ENCODE results near the gene RIPK4. TPM values are rescaled to one million over a fixed set of nuclear protein-coding genes. Genes with fewer than 3 reads are reported as not detected.

Gene RIPK4
- 3.5 TPM for polyA plus RNA-seq (2012; ENCODE audit: insufficient read depth, insufficient read length)

- H3K4me3 ChIP-seq (ENCODE audit: low read length): peak within 1 kb of the TSS; percentile 66
- DNase-seq (ENCODE audit: low read depth, low spot score): peak; percentile 56
Observed at GRCh38 chr21:41766883-41767605, at the start of gene RIPK4. Gene RIPK4, minus strand, starts transcription at chr21:41767052. Its CDS starts 11 bp downstream, at chr21:41767041.

- no peak overlapping the region for H3K4me3 ChIP-seq (ENCODE audit: low read length)
- DNase-seq (ENCODE audit: low read depth, low spot score): no peak
Observed at GRCh38 chr21:41815652-41816582, 49.1 kb upstream of the RIPK4 start.

GRCh38 chr21:41813226-41813625 lies 46.4 kb upstream of the RIPK4 start:
- no peak for DNase-seq (ENCODE audit: low read depth, low spot score)
- no peak overlapping the region for H3K4me3 ChIP-seq (ENCODE audit: low read length)

GRCh38 chr21:41812679-41813078 lies 45.8 kb upstream of the RIPK4 start:
- no peak overlapping the region for H3K4me3 ChIP-seq (ENCODE audit: low read length)
- DNase-seq (ENCODE audit: low read depth, low spot score): no peak

- no peak for DNase-seq (ENCODE audit: low read depth, low spot score)
- H3K4me3 ChIP-seq (ENCODE audit: low read length): no peak overlapping the region
Observed at GRCh38 chr21:41810597-41810932, 43.7 kb upstream of the RIPK4 start.

GRCh38 chr21:41809891-41810596 lies 43.2 kb upstream of the RIPK4 start:
- H3K4me3 ChIP-seq (ENCODE audit: low read length): no peak overlapping the region
- no peak for DNase-seq (ENCODE audit: low read depth, low spot score)

GRCh38 chr21:41808846-41809245 lies 42.0 kb upstream of the RIPK4 start:
- no peak overlapping the region for H3K4me3 ChIP-seq (ENCODE audit: low read length)
- no peak for DNase-seq (ENCODE audit: low read depth, low spot score)

- no peak for DNase-seq (ENCODE audit: low read depth, low spot score)
- no peak overlapping the region for H3K4me3 ChIP-seq (ENCODE audit: low read length)
Observed at GRCh38 chr21:41808094-41808493, 41.2 kb upstream of the RIPK4 start.

GRCh38 chr21:41806773-41807172 lies 39.9 kb upstream of the RIPK4 start:
- H3K4me3 ChIP-seq (ENCODE audit: low read length): no peak overlapping the region
- DNase-seq (ENCODE audit: low read depth, low spot score): no peak

- DNase-seq (ENCODE audit: low read depth, low spot score): no peak
- H3K4me3 ChIP-seq (ENCODE audit: low read length): no peak overlapping the region
Observed at GRCh38 chr21:41805643-41806042, 38.8 kb upstream of the RIPK4 start.

GRCh38 chr21:41805038-41805437 lies 38.2 kb upstream of the RIPK4 start:
- DNase-seq (ENCODE audit: low read depth, low spot score): no peak
- H3K4me3 ChIP-seq (ENCODE audit: low read length): no peak overlapping the region

GRCh38 chr21:41804381-41804780 lies 37.5 kb upstream of the RIPK4 start:
- no peak overlapping the region for H3K4me3 ChIP-seq (ENCODE audit: low read length)
- DNase-seq (ENCODE audit: low read depth, low spot score): no peak

GRCh38 chr21:41803316-41803715 lies 36.5 kb upstream of the RIPK4 start:
- H3K4me3 ChIP-seq (ENCODE audit: low read length): no peak overlapping the region
- DNase-seq (ENCODE audit: low read depth, low spot score): no peak

GRCh38 chr21:41802684-41803083 lies 35.8 kb upstream of the RIPK4 start:
- no peak overlapping the region for H3K4me3 ChIP-seq (ENCODE audit: low read length)
- DNase-seq (ENCODE audit: low read depth, low spot score): no peak

GRCh38 chr21:41802198-41802584 lies 35.3 kb upstream of the RIPK4 start:
- no peak overlapping the region for H3K4me3 ChIP-seq (ENCODE audit: low read length)
- no peak for DNase-seq (ENCODE audit: low read depth, low spot score)

- H3K4me3 ChIP-seq (ENCODE audit: low read length): no peak overlapping the region
- no peak for DNase-seq (ENCODE audit: low read depth, low spot score)
Observed at GRCh38 chr21:41801321-41802197, 34.7 kb upstream of the RIPK4 start.

GRCh38 chr21:41800425-41801320 lies 33.8 kb upstream of the RIPK4 start:
- H3K4me3 ChIP-seq (ENCODE audit: low read length): no peak overlapping the region
- DNase-seq (ENCODE audit: low read depth, low spot score): no peak

GRCh38 chr21:41799763-41800162 lies 32.9 kb upstream of the RIPK4 start:
- H3K4me3 ChIP-seq (ENCODE audit: low read length): no peak overlapping the region
- DNase-seq (ENCODE audit: low read depth, low spot score): no peak
